ENCODE results near the gene NLRC3. TPM values are rescaled to one million over a fixed set of nuclear protein-coding genes. Genes with fewer than 3 reads are reported as not detected.

Gene NLRC3
- total and polyA plus RNA-seq, 2 donors (not counting 1 experiment from before 2014, with no cell fraction given): 28.8 to 35.7 TPM

GRCh38 chr16:3525951-3526350 is 51.3 kb downstream of the NLRC3 start:
- no peak for ATAC-seq (ENCODE audit: low read depth)
- Histone ChIP-seq H3K9me3 (ENCODE audit: control extremely low read depth in 1 of 3, control insufficient read depth in 2 of 3, insufficient read depth in 1 of 3, low read length in 2 of 3) (no peaks in the 10 kb centered on the region), H3K4me1 (ENCODE audit: control insufficient read depth in 2 of 2, insufficient read depth in 2 of 2, low read length in 2 of 2) (peaks cover 0 to 5% of the 10 kb centered on the region in 2 donors), H3K4me2 (replicated peaks; ENCODE audit: low read depth, low read length, poor library complexity, severe bottlenecking) (no peak overlapping the region), H4K20me1 (ENCODE audit: control insufficient read depth, insufficient read depth, low read length, poor library complexity, severe bottlenecking) (no peaks in the 10 kb centered on the region), H3K36me3 (replicated peaks in 1 of 2; ENCODE audit: control extremely low read depth in 1 of 2, control insufficient read depth in 1 of 2, extremely low read depth in 1 of 2, insufficient read depth in 2 of 2, low read length in 1 of 2) (peaks cover 0 to 16% of the 10 kb centered on the region in 2 experiments), H3K4me3 (ENCODE audit: control extremely low read depth in 1 of 5, extremely low read depth in 1 of 5, insufficient read depth in 1 of 5, low read depth in 2 of 5, low read length in 4 of 5) (no peak overlapping the region), H2AFZ (ENCODE audit: insufficient read depth, low read depth, low read length, poor library complexity, severe bottlenecking) (no peak overlapping the region), H3K27ac (ENCODE audit: low read length in 2 of 2) (no peak overlapping the region), H3K27me3 (replicated peaks in 1 of 4; ENCODE audit: control extremely low read depth in 1 of 4, control insufficient read depth in 3 of 4, insufficient read depth in 4 of 4, low read length in 3 of 4) (no peaks in the 10 kb centered on the region), H3K79me2 (ENCODE audit: control insufficient read depth, insufficient read depth, low read length) (no peaks in the 10 kb centered on the region), H3K9ac (ENCODE audit: low read length) (no peak overlapping the region)
- no peaks in the 10 kb centered on the region for H3K27me3 Mint-ChIP-seq
- H3K9me3 Mint-ChIP-seq (ENCODE audit: insufficient read depth): no peaks in the 10 kb centered on the region
- no peak overlapping the region for H3K4me3 Mint-ChIP-seq
- TF ChIP-seq CTCF (IDR thresholded peaks at IDR 0.05) (no peak), EZH2 (IDR thresholded peaks at IDR 0.05; ENCODE audit: borderline replicate concordance, insufficient read depth, low read depth, low read length, poor library complexity, severe bottlenecking) (no peak)
- ChIA-PET POLR2A (no interaction called here), CTCF (interaction anchor here (1.5 to 2.4 kb wide), 3 partner anchors 13 to 129 kb away, joined by 5 to 9 read pairs (median 8); partner anchors contain the start of gene DNASE1)
- WGBS (ENCODE audit: insufficient coverage): 100% methylated on average over 2 of the region's 5 CpGs
- peaks cover 11% of the 10 kb centered on the region for H3K4me1 Mint-ChIP-seq
- no peak overlapping the region for H3K27ac Mint-ChIP-seq
- DNase-seq: no peak
- intact Hi-C loops (cut with micrococcal nuclease): loop anchor here (10.0 kb wide), 2 partner anchors 349 to 1429 kb away; partner anchors contain the start of gene SEC14L5

GRCh38 chr16:3523281-3523680 is 53.9 kb downstream of the NLRC3 start:
- Histone ChIP-seq H3K27ac (ENCODE audit: low read length in 2 of 2) (no peak overlapping the region), H3K27me3 (replicated peaks in 1 of 4; ENCODE audit: control extremely low read depth in 1 of 4, control insufficient read depth in 3 of 4, insufficient read depth in 4 of 4, low read length in 3 of 4) (no peaks in the 10 kb centered on the region), H2AFZ (ENCODE audit: insufficient read depth, low read depth, low read length, poor library complexity, severe bottlenecking) (no peak overlapping the region), H3K4me3 (ENCODE audit: control extremely low read depth in 1 of 5, extremely low read depth in 1 of 5, insufficient read depth in 1 of 5, low read depth in 2 of 5, low read length in 4 of 5) (no peak overlapping the region), H3K4me2 (replicated peaks; ENCODE audit: low read depth, low read length, poor library complexity, severe bottlenecking) (no peak overlapping the region), H3K79me2 (ENCODE audit: control insufficient read depth, insufficient read depth, low read length) (no peaks in the 10 kb centered on the region), H3K9me3 (ENCODE audit: control extremely low read depth in 1 of 3, control insufficient read depth in 2 of 3, insufficient read depth in 1 of 3, low read length in 2 of 3) (no peaks in the 10 kb centered on the region), H3K36me3 (replicated peaks in 1 of 2; ENCODE audit: control extremely low read depth in 1 of 2, control insufficient read depth in 1 of 2, extremely low read depth in 1 of 2, insufficient read depth in 2 of 2, low read length in 1 of 2) (peaks cover 0 to 10% of the 10 kb centered on the region in 2 experiments), H3K4me1 (ENCODE audit: control insufficient read depth in 2 of 2, insufficient read depth in 2 of 2, low read length in 2 of 2) (peaks cover 0 to 5% of the 10 kb centered on the region in 2 donors), H4K20me1 (ENCODE audit: control insufficient read depth, insufficient read depth, low read length, poor library complexity, severe bottlenecking) (no peaks in the 10 kb centered on the region), H3K9ac (ENCODE audit: low read length) (no peak overlapping the region)
- no CpG with 5 or more reads among the region's 3 CpGs for WGBS (ENCODE audit: insufficient coverage)
- no peaks in the 10 kb centered on the region for H3K27me3 Mint-ChIP-seq
- no peak for TF ChIP-seq EZH2 (IDR thresholded peaks at IDR 0.05; ENCODE audit: borderline replicate concordance, insufficient read depth, low read depth, low read length, poor library complexity, severe bottlenecking)
- TF ChIP-seq CTCF (IDR thresholded peaks at IDR 0.05): no peak
- ChIA-PET CTCF (interaction anchor here (0.6 kb wide), 1 partner anchor 915 kb away, joined by 3 read pairs; no protein-coding TSS in a partner anchor), POLR2A (interaction anchor here (0.6 kb wide), 1 partner anchor 23 kb away, joined by 7 read pairs; no protein-coding TSS in a partner anchor)
- intact Hi-C loops (cut with micrococcal nuclease): loop anchor here (10.0 kb wide), 2 partner anchors 352 to 1432 kb away; partner anchors contain the start of gene SEC14L5
- DNase-seq: no peak
- H3K4me3 Mint-ChIP-seq: no peak overlapping the region
- ATAC-seq (ENCODE audit: low read depth): no peak
- H3K9me3 Mint-ChIP-seq (ENCODE audit: insufficient read depth): no peaks in the 10 kb centered on the region
- H3K27ac Mint-ChIP-seq: no peak overlapping the region
- H3K4me1 Mint-ChIP-seq: peaks cover 10% of the 10 kb centered on the region
